WERI-Rb-1 (cell line): ENCODE measurements around the gene HAAO.

Source experiments
- DNase-seq: peaks from one replicate; pipeline ENCODE4 v3.0.0-alpha.2; 2020
- H3K27ac ChIP-seq: fragments of 250-450 bp; sonication (Bioruptor Pico); 2 replicates; pipeline ENCODE4 v1.5.1; 2020; ENCODE audit warnings: mild to moderate bottlenecking, moderate library complexity
- H3K27me3 ChIP-seq: fragments of 250-450 bp; sonication (Bioruptor Pico); 2 replicates; pipeline ENCODE4 v1.5.1; 2021; ENCODE audit warnings: mild to moderate bottlenecking, low read depth, moderate library complexity; ENCODE audit not compliant: insufficient read depth, severe bottlenecking
- H3K36me3 ChIP-seq: fragments of 250-450 bp; sonication (Bioruptor Pico); 2 replicates; pipeline ENCODE4 v1.5.1; 2020; ENCODE audit warnings: mild to moderate bottlenecking, moderate library complexity
- H3K4me3 ChIP-seq: 2 replicates; pipeline ENCODE4 v1.5.1; 2011; ENCODE audit warnings: low read depth, mild to moderate bottlenecking, control low read depth, low read length
- H3K9me3 ChIP-seq: fragments of 250-450 bp; sonication (Bioruptor Pico); 2 replicates; pipeline ENCODE4 v1.5.1; 2021; ENCODE audit warnings: mild to moderate bottlenecking, moderate library complexity; ENCODE audit not compliant: severe bottlenecking
- TF ChIP-seq, protein P1 (sequence below): IDR thresholded peaks from 2 replicates; pipeline ENCODE4 v1.5.1; 2011; ENCODE audit warnings: low read depth, mild to moderate bottlenecking, control low read depth, inconsistent platforms, low read length

The HAAO gene

DNA sequence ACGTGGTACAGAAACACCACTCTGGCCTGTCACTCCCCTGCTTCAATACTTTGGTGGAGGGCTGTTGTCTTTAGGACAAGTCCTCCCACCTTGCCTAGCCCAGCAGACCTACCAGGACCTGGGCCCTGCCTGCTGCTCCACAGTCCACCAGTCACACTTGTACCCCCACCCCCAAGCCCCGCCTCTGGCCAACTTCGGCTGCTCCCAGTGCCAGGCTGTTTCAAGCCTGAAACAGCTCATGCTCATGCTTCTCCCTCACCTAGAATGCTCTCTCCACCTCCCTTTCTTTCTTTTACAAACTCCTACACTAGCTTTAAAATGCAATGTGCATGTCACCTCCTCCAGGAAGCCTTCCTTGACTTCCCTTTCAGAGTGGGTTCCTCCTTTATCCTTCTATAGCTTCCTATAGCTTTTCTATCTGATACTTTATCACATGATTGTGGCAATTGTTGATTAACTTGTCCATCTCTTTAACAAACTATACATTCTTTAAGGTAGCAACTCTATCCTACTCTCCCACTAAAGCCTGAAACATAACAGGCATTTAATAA, 23.6 kb downstream of the HAAO start:
- Histone ChIP-seq H3K27me3 (no peaks in the 10 kb centered on the region), H3K27ac (no peak overlapping the region), H3K4me3 (no peak overlapping the region), H3K9me3 (no peaks in the 10 kb centered on the region), H3K36me3 (no peaks in the 10 kb centered on the region)
- no peak for DNase-seq
- TF ChIP-seq, protein P1, sequence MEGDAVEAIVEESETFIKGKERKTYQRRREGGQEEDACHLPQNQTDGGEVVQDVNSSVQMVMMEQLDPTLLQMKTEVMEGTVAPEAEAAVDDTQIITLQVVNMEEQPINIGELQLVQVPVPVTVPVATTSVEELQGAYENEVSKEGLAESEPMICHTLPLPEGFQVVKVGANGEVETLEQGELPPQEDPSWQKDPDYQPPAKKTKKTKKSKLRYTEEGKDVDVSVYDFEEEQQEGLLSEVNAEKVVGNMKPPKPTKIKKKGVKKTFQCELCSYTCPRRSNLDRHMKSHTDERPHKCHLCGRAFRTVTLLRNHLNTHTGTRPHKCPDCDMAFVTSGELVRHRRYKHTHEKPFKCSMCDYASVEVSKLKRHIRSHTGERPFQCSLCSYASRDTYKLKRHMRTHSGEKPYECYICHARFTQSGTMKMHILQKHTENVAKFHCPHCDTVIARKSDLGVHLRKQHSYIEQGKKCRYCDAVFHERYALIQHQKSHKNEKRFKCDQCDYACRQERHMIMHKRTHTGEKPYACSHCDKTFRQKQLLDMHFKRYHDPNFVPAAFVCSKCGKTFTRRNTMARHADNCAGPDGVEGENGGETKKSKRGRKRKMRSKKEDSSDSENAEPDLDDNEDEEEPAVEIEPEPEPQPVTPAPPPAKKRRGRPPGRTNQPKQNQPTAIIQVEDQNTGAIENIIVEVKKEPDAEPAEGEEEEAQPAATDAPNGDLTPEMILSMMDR = no peak

DNA sequence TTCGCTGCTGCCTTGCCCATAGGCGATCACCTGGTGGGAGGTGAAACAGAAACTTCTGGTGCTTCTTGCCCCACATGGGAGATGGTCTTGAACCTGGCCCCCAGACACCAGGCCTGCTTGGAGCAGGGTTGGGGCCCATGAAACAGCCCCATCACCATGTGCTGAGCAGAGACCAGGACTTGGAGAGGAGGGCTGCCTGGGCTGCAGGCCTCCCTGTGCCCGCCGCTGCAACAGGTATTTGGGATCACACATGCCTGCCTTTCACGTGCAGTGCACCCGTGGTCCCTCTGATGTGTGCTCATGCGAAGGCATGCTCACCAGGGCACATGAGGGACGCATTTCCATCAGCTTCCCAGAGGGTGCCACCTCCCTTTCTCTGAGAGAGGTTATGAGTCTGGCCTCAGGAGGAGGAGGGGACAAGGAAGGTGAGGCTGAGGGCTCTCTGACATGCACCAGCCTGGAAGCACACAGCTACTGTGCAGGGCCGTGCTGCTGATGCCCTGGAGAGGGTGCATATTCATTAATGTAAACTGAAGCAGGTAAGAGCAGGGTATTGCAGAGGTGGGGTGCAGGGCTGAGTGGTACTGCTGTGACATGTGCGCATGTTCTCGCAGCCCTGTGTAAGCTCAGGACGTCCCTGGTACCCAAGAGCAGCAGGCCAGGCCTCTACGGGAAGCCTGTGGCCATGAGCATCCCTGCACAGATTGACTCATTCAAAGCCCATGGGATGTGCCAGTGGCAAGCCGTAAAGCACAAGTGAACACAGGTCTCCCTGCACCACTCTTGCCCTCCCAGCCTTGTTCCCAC, 24.3 kb downstream of the HAAO start:
- DNase-seq = no peak
- TF ChIP-seq, protein P1 = no peak
- no peak overlapping the region for H3K4me3 ChIP-seq
- no peaks in the 10 kb centered on the region for H3K27me3 ChIP-seq
- no peaks in the 10 kb centered on the region for H3K36me3 ChIP-seq
- no peak overlapping the region for H3K27ac ChIP-seq
- H3K9me3 ChIP-seq = no peaks in the 10 kb centered on the region

DNA sequence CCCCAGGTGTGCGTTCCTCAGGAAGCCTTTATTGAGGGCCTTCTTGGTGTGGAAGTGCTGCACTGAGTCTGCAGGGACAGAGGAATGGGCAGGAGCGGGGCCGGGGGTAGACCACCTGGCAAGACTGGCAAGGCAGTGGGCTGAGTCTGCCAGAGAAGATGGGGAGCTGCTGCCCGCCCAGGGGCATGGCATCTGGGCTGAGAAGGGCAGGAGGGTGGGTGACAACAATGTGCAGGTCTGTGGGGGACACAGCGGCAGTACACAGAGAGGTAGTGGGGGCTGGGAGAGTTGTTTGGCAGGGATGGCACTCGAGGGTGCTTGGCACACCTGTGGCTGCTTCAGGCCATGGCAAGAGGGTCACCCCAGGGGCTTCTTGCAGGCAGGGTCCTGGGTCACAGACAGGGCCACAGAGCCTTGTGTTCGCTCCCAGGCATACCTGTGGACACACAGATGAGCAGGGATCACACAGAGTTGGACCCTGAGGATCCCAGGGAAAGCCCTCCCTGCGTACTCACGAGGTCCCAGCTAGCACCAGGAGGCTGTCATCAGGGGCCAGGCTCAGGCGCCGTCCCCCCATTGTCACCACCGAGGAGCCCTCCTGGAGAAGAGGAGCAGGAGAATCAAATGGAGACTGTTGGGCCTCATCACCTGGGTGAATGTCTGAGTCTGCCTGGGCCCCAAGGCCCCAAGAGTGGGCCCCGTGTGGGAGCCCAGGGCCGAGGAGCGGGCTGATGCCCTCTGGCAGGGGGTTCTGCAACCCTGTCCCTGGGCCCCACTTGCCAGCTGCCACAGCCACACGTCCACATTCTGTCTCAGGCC, 25.1 kb downstream of the HAAO start:
- Histone ChIP-seq H3K27ac (no peak overlapping the region), H3K36me3 (no peaks in the 10 kb centered on the region), H3K27me3 (no peaks in the 10 kb centered on the region), H3K9me3 (no peaks in the 10 kb centered on the region), H3K4me3 (no peak overlapping the region)
- DNase-seq = no peak
- TF ChIP-seq, protein P1 = no peak

DNA sequence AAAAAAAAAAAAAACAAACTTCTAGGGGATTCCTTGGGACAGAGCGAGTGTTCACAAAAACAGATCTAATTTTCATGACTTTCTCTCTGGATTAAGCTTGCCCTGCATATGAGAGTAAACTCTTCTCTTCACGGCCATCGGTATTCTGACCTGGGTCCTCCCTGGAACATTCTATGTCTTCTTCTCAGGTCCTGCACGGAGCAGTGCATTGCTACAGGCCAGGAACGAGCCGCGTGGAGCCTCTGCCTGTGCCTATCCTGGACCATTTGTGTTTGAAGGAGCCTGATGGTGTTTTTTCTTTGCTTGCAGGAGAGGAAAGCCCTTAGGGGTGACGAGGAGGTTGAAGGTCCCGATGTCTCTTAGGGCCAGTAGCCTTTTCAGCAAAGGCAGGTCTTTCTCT, 26.7 kb downstream of the HAAO start:
- Histone ChIP-seq H3K27ac (no peak overlapping the region), H3K36me3 (no peaks in the 10 kb centered on the region), H3K4me3 (no peak overlapping the region), H3K27me3 (no peaks in the 10 kb centered on the region), H3K9me3 (no peaks in the 10 kb centered on the region)
- TF ChIP-seq, protein P1 = no peak
- DNase-seq = no peak

DNA sequence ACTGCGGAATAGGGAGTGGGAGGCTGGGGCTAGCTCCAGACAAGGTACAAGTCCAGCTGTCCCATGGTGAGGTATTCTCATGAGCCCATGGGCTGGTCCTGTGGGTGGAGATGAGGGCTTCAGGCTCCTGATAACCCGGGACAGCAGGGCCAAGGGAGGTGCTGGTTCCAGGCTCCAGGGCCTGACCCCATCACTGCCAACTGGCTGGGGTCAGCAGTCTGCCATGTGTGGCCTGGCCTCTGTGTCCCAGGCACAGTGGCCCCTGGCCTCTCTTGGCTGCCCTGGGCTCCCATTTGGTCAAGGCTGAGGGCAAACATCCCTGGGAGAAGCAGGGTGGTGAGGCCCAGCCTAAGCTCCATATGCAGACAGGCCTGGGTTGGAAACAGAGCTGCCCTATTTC, 27.5 kb downstream of the HAAO start:
- H3K9me3 ChIP-seq = no peaks in the 10 kb centered on the region
- H3K4me3 ChIP-seq = no peak overlapping the region
- DNase-seq = no peak
- no peak overlapping the region for H3K27ac ChIP-seq
- H3K36me3 ChIP-seq = no peaks in the 10 kb centered on the region
- TF ChIP-seq, protein P1 = no peak
- H3K27me3 ChIP-seq = no peaks in the 10 kb centered on the region
